IPS-15b (cell line): ENCODE results near the gene UGT1A8.

Experiments
- H3K27me3 ChIP-seq: one replicate; pipeline ENCODE4 v1.6.1; 2013; ENCODE audit warnings: low read length; ENCODE audit not compliant: control insufficient read depth, insufficient read depth
- H3K36me3 ChIP-seq: one replicate; pipeline ENCODE4 v1.6.1; 2013; ENCODE audit warnings: low read length; ENCODE audit not compliant: control insufficient read depth, insufficient read depth
- H3K4me1 ChIP-seq: one replicate; pipeline ENCODE4 v1.6.1; 2013; ENCODE audit warnings: mild to moderate bottlenecking, low read length; ENCODE audit not compliant: control insufficient read depth, insufficient read depth
- H3K4me3 ChIP-seq: one replicate; pipeline ENCODE4 v1.5.1; 2013; ENCODE audit warnings: low read depth, low read length
- H3K9ac ChIP-seq: one replicate; pipeline ENCODE4 v1.6.1; 2013; ENCODE audit warnings: low read depth, mild to moderate bottlenecking, low read length
- H3K9me3 ChIP-seq: one replicate; pipeline ENCODE4 v1.6.1; 2013; ENCODE audit warnings: mild to moderate bottlenecking, low read length; ENCODE audit not compliant: control insufficient read depth, insufficient read depth

UGT1A8 gene

GRCh38 chr2:233779722-233780121 is 162.3 kb downstream of the UGT1A8 start:
- Histone ChIP-seq H3K4me3 (no peak overlapping the region), H3K9ac (no peak overlapping the region), H3K4me1 (no peaks in the 10 kb centered on the region), H3K27me3 (no peaks in the 10 kb centered on the region), H3K9me3 (no peaks in the 10 kb centered on the region), H3K36me3 (no peaks in the 10 kb centered on the region)

- H3K27me3 ChIP-seq = no peaks in the 10 kb centered on the region
- no peaks in the 10 kb centered on the region for H3K4me1 ChIP-seq
- no peak overlapping the region for H3K9ac ChIP-seq
- H3K9me3 ChIP-seq = no peaks in the 10 kb centered on the region
- H3K36me3 ChIP-seq = no peaks in the 10 kb centered on the region
- no peak overlapping the region for H3K4me3 ChIP-seq
Measured at GRCh38 chr2:233780771-233781170, 163.3 kb downstream of the UGT1A8 start.

GRCh38 chr2:233789554-233789953 is 172.1 kb downstream of the UGT1A8 start:
- no peaks in the 10 kb centered on the region for H3K9me3 ChIP-seq
- H3K4me3 ChIP-seq = no peak overlapping the region
- H3K27me3 ChIP-seq = no peaks in the 10 kb centered on the region
- no peaks in the 10 kb centered on the region for H3K36me3 ChIP-seq
- no peak overlapping the region for H3K9ac ChIP-seq
- H3K4me1 ChIP-seq = no peaks in the 10 kb centered on the region

- no peak overlapping the region for H3K4me3 ChIP-seq
- no peak overlapping the region for H3K9ac ChIP-seq
- no peaks in the 10 kb centered on the region for H3K4me1 ChIP-seq
- H3K36me3 ChIP-seq = no peaks in the 10 kb centered on the region
- no peaks in the 10 kb centered on the region for H3K27me3 ChIP-seq
- H3K9me3 ChIP-seq = no peaks in the 10 kb centered on the region
Measured at GRCh38 chr2:233791151-233791882, 173.9 kb downstream of the UGT1A8 start.

GRCh38 chr2:233791883-233792329 is 174.5 kb downstream of the UGT1A8 start:
- H3K27me3 ChIP-seq = no peaks in the 10 kb centered on the region
- no peaks in the 10 kb centered on the region for H3K36me3 ChIP-seq
- no peak overlapping the region for H3K4me3 ChIP-seq
- no peaks in the 10 kb centered on the region for H3K9me3 ChIP-seq
- no peak overlapping the region for H3K9ac ChIP-seq
- no peaks in the 10 kb centered on the region for H3K4me1 ChIP-seq

- no peaks in the 10 kb centered on the region for H3K27me3 ChIP-seq
- no peak overlapping the region for H3K9ac ChIP-seq
- no peak overlapping the region for H3K4me3 ChIP-seq
- H3K4me1 ChIP-seq = no peaks in the 10 kb centered on the region
- H3K36me3 ChIP-seq = no peaks in the 10 kb centered on the region
- H3K9me3 ChIP-seq = no peaks in the 10 kb centered on the region
Measured at GRCh38 chr2:233792720-233793119, 175.3 kb downstream of the UGT1A8 start.

GRCh38 chr2:233793465-233794127 is 176.2 kb downstream of the UGT1A8 start:
- Histone ChIP-seq H3K36me3 (no peaks in the 10 kb centered on the region), H3K4me3 (no peak overlapping the region), H3K4me1 (no peaks in the 10 kb centered on the region), H3K27me3 (no peaks in the 10 kb centered on the region), H3K9me3 (no peaks in the 10 kb centered on the region), H3K9ac (no peak overlapping the region)

GRCh38 chr2:233794128-233794658 is 176.8 kb downstream of the UGT1A8 start:
- H3K9ac ChIP-seq = no peak overlapping the region
- no peaks in the 10 kb centered on the region for H3K9me3 ChIP-seq
- no peak overlapping the region for H3K4me3 ChIP-seq
- no peaks in the 10 kb centered on the region for H3K4me1 ChIP-seq
- H3K27me3 ChIP-seq = no peaks in the 10 kb centered on the region
- no peaks in the 10 kb centered on the region for H3K36me3 ChIP-seq

- Histone ChIP-seq H3K4me3 (no peak overlapping the region), H3K4me1 (no peaks in the 10 kb centered on the region), H3K36me3 (no peaks in the 10 kb centered on the region), H3K27me3 (no peaks in the 10 kb centered on the region), H3K9ac (no peak overlapping the region), H3K9me3 (no peaks in the 10 kb centered on the region)
Measured at GRCh38 chr2:233795735-233796171, 178.3 kb downstream of the UGT1A8 start.

GRCh38 chr2:233796254-233796653 is 178.8 kb downstream of the UGT1A8 start:
- Histone ChIP-seq H3K27me3 (no peaks in the 10 kb centered on the region), H3K4me3 (no peak overlapping the region), H3K9ac (no peak overlapping the region), H3K36me3 (no peaks in the 10 kb centered on the region), H3K4me1 (no peaks in the 10 kb centered on the region), H3K9me3 (no peaks in the 10 kb centered on the region)

GRCh38 chr2:233798335-233799086 is 181.1 kb downstream of the UGT1A8 start:
- H3K9ac ChIP-seq = no peak overlapping the region
- H3K9me3 ChIP-seq = no peaks in the 10 kb centered on the region
- no peaks in the 10 kb centered on the region for H3K36me3 ChIP-seq
- no peak overlapping the region for H3K4me3 ChIP-seq
- no peaks in the 10 kb centered on the region for H3K4me1 ChIP-seq
- H3K27me3 ChIP-seq = no peaks in the 10 kb centered on the region
